HAP-1 (cell line): ENCODE data around the gene XBP1.
"Not testable (repeated sequence)": the region's sequence is repeated elsewhere in the genome, so short reads cannot be mapped to it uniquely, and the experiment has no call there.

Experiments used
- DNase-seq, 2 experiments: peaks; one replicate each; pipeline ENCODE4 v3.0.0-alpha.2; 2016 to 2020; ENCODE audit warnings: low spot score in 2 of 2
- H3K27me3 ChIP-seq: fragments of 250-450 bp; sonication (Bioruptor Pico); 2 replicates; pipeline ENCODE4 v1.5.1; 2020; ENCODE audit warnings: low read depth, mild to moderate bottlenecking, moderate library complexity
- H3K36me3 ChIP-seq: fragments of 250-450 bp; sonication (Bioruptor Pico); replicated peaks from 2 replicates; pipeline ENCODE4 v1.5.1; 2020; ENCODE audit warnings: mild to moderate bottlenecking
- H3K4me1 ChIP-seq: fragments of 250-450 bp; sonication (Bioruptor Pico); 2 replicates; pipeline ENCODE4 v1.5.1; 2020; ENCODE audit warnings: mild to moderate bottlenecking
- H3K4me3 ChIP-seq: fragments of 250-450 bp; sonication (Bioruptor Pico); 2 replicates; pipeline ENCODE4 v1.5.1; 2020; ENCODE audit warnings: mild to moderate bottlenecking, moderate library complexity
- H3K9me3 ChIP-seq: fragments of 250-450 bp; sonication (Bioruptor Pico); 2 replicates; pipeline ENCODE4 v1.5.1; 2020; ENCODE audit warnings: mild to moderate bottlenecking, moderate library complexity
- in situ Hi-C: fragments of 300-500 bp; cut with MboI; formaldehyde crosslinking; loops from 3 replicates; pipeline ENCODE4 v1.14.3; 2020; ENCODE audit warnings: low sequenced_read_pairs, inconsistent platforms, mixed read lengths

Gene XBP1

DNA sequence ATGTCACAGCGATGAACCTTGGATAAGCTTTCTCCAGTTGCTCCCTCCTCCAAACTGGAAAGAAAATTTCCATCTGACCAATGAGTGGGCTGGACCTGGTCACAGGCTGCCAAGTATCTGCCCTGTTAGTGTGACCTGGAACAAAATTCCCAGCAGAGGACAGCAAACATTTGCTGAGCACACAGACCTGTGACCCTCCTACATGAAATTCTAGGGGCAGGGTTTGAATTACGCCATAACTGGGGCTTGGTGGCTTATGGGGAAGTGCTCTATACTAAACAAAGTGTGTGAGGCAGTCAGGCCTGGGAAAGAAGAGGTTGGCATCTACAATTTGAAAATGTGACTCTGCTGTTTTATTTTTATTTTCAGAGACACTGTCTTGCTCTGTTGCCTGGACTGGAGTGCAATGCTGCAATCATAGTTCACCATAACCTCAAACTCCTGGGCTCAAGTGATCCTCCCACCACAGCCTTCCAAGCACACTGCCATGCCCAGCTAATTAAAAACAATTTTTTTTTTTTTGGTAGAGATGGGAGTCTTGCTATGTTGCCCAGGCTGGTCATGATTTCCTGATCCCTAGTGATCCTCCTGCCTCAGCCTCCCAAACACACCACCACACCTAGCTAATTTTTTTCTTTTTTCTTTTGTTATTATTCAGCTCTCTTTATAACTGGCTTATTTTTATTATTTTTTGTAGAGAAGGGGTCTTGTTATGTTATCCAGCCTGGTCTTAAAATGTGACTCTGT lies 13.6 kb upstream of the XBP1 start:
- no peaks in the 10 kb centered on the region for H3K4me1 ChIP-seq
- H3K27me3 ChIP-seq: no peaks in the 10 kb centered on the region
- no peak for DNase-seq
- in situ Hi-C loops: no loop called here
- H3K36me3 ChIP-seq: no peaks in the 10 kb centered on the region; the same call in 1 of the 2 replicates
- no peaks in the 10 kb centered on the region for H3K9me3 ChIP-seq
- H3K4me3 ChIP-seq: no peak overlapping the region

DNA sequence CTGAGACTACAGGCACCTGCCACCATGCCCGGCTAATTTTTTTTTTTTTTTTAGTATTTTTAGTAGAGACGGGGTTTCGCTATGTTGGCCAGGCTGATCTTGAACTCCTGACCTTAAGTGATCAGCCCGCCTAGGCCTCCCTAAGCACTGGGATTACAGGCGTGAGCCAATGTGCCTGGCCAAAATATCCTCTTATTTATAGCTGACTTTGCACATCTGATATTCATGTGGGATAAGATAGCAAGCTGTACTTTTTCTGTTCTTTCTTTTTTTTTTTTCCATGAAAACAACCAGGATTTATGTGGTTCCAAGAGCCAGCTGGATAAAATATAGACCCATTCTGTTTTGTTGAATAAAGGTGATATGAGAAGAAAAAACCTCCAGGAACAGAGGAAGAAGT lies 12.1 kb upstream of the XBP1 start:
- Histone ChIP-seq H3K4me1 (no peaks in the 10 kb centered on the region), H3K27me3 (no peaks in the 10 kb centered on the region), H3K4me3 (no peak overlapping the region), H3K9me3 (no peaks in the 10 kb centered on the region), H3K36me3 (no peaks in the 10 kb centered on the region; the same call in 1 of the 2 replicates)
- in situ Hi-C loops: no loop called here
- no peak for DNase-seq

DNA sequence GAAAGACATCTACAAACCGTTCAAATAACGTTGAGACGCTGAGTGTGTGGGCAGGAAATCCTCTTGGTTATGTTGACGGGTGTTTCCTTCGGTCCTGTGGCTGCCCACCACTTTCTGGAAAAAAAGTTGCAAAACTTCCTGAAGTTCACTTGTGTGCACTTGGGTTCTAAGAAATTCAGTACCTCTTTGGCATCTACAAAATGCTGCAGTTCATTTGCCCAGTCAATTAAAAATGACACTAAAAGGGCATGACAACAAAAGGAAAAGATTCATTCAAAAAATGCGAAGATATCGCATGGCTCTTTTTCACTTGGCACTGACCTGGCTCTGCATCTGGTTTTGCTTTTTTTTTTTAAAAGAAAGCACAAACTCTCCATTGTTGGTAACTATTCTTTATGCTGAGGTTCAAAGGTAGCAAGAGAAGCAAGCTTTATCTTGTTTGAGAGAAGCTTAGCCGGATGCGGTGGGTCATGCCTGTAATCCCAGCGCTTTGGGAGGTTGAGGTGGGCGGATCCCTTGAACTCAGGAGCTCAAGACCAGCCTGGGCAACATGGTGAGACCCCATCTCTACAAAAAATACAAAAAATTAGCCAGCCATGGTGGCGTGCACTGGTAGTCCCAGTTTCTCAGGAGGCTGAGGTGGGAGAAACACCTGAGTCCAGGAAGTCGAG lies 10.6 kb upstream of the XBP1 start:
- Histone ChIP-seq H3K4me1 (0 out of 2 replicates have a peak, but pooled peaks cover 3% of the 10 kb centered on the region), H3K27me3 (no peaks in the 10 kb centered on the region), H3K4me3 (no peak overlapping the region), H3K36me3 (no peaks in the 10 kb centered on the region; the same call in 1 of the 2 replicates), H3K9me3 (no peaks in the 10 kb centered on the region)
- in situ Hi-C loops: no loop called here
- no peak for DNase-seq

DNA sequence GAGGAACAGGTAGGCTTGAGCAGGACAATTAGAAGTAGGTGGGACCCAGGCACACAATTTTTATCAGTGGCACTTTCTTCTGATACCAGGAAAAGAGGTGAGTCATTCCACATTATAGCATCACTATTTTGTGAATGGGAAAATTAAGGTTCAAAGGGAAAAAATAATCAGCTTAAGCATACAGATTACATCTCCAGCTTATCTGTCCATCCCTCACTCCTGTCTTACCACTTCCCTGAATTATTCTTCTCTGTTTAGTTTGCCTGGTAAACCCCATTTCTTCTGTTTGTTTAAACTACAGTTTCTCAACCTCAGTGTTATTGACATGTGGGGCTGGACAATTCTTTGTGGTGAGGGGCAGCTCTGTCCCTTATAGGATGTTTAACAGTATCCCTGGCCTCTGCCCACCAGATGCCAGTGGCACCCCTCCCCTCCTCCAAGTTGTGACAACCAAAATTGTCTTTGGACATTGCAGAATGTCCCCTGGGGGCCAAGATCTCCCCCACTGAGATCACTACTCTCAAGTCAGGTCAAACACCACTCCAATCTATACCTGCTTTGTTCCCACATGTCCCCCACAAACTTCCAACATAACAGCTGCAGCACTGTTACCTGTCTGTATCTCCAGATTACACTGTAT lies 8.5 kb upstream of the XBP1 start:
- Histone ChIP-seq H3K36me3 (no peaks in the 10 kb centered on the region), H3K27me3 (no peaks in the 10 kb centered on the region), H3K4me3 (no peak overlapping the region), H3K9me3 (no peaks in the 10 kb centered on the region), H3K4me1 (peaks cover 13% of the 10 kb centered on the region)
- in situ Hi-C loops: no loop called here
- DNase-seq: no peak

DNA sequence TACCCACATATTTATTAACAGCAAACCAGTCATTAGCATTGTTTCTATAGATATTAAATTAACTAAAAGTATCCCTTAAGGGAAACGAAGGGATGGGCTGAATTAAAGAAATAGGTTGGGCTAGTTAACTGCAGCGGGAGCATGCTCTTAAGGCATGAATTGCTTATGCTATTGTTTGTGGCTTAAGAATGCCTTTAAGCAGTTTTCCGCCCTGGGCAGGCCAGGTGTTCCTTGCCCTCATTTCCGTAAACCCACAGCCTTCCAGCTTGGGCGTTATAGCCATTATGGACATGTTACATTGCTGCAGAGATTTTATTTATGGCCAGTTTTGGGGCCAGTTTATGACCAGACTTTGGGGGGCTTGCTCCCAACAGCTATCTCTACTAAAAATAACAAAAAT lies 5.1 kb upstream of the XBP1 start:
- peak; percentile 32 to 49 for DNase-seq
- H3K36me3 ChIP-seq, H3K4me3 ChIP-seq, H3K27me3 ChIP-seq, H3K9me3 ChIP-seq, in situ Hi-C loops: not testable (repeated sequence)
- H3K4me1 ChIP-seq: peaks cover 26% of the 10 kb centered on the region

DNA sequence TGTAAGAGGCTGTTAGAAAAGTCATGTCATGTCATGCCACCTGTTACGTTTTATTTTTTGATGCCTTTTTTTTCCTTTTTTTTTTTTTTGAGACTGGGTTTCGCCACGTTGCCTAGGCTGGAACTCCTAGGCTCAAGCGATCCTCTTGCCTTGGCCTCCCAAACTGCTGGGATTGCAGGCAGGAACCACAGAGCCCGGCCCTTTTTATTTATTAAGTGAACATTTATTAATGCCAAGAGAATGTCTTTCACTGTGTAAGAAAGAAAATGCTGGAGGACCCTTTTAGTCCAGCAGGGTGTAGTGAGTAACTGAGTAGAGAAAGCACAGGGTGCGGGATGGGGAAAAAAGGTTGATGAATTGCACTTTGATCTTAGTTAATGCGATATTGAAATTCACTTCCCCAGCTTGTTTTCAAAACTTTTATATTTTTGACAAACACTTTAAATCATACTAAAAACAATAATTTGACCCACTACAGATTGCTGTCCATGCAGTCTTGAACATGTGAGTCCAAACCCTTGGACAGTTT lies 2.3 kb upstream of the XBP1 start:
- Histone ChIP-seq H3K36me3 (peaks cover 21% of the 10 kb centered on the region), H3K4me3 (no peak overlapping the region), H3K4me1 (peaks cover 31% of the 10 kb centered on the region), H3K27me3 (no peaks in the 10 kb centered on the region), H3K9me3 (no peaks in the 10 kb centered on the region)
- no peak for DNase-seq
- in situ Hi-C loops: no loop called here

DNA sequence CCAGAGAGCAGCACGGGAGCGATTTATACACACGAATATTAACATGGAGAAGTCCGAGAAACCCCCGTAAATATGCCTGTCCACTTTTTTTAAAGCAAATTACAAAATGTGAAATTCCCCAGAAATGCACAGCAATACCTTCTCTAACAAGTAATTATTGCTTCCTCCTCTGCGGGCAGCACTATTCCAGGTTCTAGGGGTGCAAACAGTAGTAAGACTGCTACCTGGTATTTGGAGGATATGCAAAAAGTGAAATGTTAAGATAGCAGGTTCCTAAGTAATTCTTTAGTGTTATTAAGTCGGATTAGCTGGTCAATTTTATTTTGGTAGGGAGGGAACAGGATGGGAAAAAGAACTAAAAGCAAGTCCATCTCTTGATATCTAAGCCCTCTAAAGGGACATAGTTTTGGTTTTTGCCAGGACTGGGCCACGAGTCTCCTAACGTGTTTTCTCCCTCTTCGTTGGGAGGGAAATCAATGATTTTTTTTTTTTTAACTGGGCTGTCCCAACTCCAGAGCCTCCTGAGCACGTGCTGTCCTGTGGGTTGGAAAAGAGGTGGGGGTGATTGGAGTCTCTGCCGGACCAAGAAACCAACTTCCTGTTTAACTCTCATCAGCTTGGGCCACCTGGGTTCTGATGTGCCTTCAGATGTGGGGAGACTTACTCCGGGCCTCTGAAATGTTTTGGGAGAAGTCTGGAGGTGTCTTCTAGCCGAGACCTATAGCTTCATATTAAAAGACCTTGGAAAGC lies 1.7 kb upstream of the XBP1 start:
- Histone ChIP-seq H3K36me3 (peaks cover 27% of the 10 kb centered on the region), H3K27me3 (no peaks in the 10 kb centered on the region), H3K4me1 (peaks cover 31% of the 10 kb centered on the region), H3K4me3 (peak overlapping the region; percentile 71), H3K9me3 (no peaks in the 10 kb centered on the region)
- DNase-seq: peak; percentile 39 to 42
- in situ Hi-C loops: no loop called here

DNA sequence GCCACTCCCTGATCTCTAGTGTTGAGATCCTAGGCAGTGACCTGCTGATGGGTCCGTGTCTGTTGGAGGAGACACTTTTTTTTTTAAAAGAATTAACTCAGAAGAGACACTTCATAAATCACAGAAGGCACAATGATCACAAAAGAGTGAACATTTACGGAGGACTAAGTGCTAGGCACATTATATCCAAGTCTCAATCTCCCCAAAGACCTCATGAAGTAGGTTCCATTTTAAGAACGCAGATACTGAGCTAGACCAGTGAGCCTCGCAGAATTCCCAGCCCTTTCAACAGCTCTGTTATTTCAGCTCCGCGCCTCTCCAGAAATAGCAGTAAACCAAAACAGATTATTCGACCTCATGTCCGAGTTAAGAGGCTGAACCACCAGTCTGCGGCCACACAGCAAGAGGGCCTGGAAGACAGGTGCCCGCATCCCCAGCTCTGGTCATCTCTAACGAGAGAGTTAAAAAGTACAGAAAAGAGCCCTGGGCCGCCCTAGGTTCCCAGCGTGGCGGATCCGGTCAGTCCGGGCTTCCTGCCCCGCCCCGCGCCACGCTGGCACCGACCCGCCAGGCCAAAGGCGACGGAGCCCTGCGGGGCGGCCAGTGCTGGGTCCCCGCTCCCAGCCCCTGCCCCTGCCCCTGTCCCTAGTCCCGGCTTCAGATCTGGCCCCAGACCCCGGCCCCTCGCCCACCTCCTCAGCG lies 612 bp downstream of the XBP1 start:
- Histone ChIP-seq H3K27me3 (no peaks in the 10 kb centered on the region), H3K9me3 (no peaks in the 10 kb centered on the region), H3K4me1 (peaks cover 23% of the 10 kb centered on the region), H3K36me3 (peaks cover 50% of the 10 kb centered on the region), H3K4me3 (peak overlapping the region; percentile 71)
- in situ Hi-C loops: no loop called here
- DNase-seq: peak in 1 of 2 experiments; percentile 53

DNA sequence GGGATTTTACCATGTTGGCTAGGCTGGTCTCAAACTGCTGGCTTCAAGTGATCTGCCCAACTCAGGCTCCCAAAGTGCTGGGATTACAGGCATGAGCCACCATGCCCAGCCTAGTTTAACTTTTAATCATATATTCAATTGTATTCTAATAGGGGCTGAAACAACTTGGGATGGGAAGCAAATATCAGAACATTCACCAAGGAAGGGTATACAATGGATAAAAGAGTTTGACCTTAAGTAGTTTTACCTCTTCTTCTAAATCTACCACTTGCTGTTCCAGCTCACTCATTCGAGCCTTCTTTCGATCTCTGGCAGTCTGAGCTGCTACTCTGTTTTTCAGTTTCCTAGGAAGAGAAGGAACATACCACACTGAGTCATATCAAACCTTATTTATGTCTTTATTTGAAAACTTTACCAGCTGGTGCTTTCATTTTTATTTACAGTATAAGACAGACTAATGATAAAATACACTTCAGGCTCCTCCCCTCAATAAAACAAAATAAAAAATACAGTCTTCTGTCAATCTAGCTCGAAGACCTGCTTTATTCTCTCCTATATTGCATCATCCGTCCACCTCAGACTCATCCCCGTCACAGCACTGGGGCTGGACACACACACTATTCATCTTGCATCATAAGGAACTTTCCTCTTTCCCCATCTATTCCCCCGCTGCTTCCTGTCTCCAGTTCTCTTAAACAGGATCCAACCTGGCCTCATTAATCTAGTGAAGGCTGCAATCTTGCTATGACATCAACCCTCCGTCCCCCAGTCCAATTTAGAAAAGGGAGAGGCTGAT lies 1.4 kb downstream of the XBP1 start:
- no peaks in the 10 kb centered on the region for H3K27me3 ChIP-seq
- peak overlapping the region; percentile 71 for H3K4me3 ChIP-seq
- peaks cover 21% of the 10 kb centered on the region for H3K4me1 ChIP-seq
- DNase-seq: peak; percentile 51 to 56
- no peaks in the 10 kb centered on the region for H3K9me3 ChIP-seq
- H3K36me3 ChIP-seq: peaks cover 57% of the 10 kb centered on the region
- in situ Hi-C loops: no loop called here

DNA sequence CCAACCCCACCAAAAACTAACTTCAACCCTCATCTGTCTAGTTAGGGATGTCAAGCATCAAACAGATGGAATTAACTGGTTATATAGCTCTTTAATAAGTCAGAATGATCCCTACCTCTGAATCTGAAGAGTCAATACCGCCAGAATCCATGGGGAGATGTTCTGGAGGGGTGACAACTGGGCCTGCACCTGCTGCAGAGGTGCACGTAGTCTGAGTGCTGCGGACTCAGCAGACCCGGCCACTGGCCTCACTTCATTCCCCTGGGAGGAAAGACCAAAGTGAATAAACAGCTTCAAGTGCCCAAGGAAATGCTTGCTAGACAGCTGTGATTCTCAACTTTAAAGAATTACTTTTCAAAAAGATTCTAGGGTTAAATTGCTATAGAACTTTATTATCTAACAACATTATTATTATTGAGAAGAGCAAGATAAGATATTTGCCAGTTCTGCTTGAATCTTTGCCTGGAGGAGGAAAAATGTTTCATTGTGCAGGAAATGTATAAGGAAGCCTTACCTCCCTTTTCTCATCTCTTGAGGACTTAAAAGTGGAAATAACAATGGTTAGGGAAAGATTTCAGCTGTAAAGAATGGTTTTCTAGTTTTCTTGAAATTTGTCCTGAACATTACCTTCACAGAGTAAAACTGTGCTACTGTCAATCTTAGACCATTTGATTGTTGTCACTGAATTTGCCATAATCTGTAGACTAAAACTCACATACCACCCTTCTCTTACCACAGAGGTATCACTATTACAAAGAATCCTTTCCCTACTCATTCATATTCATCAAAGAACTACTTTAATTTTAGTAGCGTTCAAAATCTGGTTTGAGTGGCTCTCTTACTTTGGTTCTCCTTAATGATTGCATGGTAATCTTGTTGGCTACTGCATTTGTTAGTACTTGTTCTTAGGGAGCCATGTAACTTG lies 4.2 kb downstream of the XBP1 start:
- H3K27me3 ChIP-seq: no peaks in the 10 kb centered on the region
- H3K4me1 ChIP-seq: peaks cover 10% of the 10 kb centered on the region
- no peak for DNase-seq
- H3K4me3 ChIP-seq: no peak overlapping the region
- peaks cover 66% of the 10 kb centered on the region for H3K36me3 ChIP-seq
- in situ Hi-C loops: no loop called here
- no peaks in the 10 kb centered on the region for H3K9me3 ChIP-seq

DNA sequence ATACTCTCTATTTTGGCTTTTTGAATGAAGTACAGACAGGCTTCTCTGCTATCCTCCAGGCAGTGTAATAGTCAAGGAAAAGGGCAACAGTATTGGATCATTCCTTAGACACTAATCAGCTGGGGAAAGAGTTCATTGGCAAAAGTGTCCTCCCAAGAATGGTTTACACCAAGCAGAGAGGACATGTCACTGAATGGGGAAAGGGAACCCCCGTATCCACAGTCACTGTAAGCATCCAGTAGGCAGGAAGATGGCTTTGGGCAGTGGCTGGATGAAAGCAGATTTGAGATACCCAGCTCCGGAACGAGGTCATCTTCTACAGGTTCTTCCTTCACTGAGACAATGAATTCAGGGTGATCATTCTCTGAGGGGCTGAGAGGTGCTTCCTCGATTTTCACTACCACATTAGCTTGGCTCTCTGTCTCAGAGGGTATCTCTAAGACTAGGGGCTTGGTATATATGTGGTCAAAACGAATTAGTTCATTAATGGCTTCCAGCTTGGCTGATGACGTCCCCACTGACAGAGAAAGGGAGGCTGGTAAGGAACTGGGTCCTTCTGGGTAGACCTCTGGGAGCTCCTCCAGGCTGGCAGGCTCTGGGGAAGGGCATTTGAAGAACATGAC lies 5.2 kb downstream of the XBP1 start:
- Histone ChIP-seq H3K36me3 (peaks cover 65% of the 10 kb centered on the region), H3K4me1 (peaks cover 8% of the 10 kb centered on the region), H3K9me3 (no peaks in the 10 kb centered on the region), H3K27me3 (no peaks in the 10 kb centered on the region), H3K4me3 (no peak overlapping the region)
- DNase-seq: no peak
- in situ Hi-C loops: no loop called here
